H9 (cell line): ENCODE data around the gene BPIFB3. TPM values are rescaled to one million over a fixed set of nuclear protein-coding genes. Genes with fewer than 3 reads are reported as not detected.

ENCODE experiments used
- DNase-seq: peaks from one replicate; pipeline ENCODE4 v3.0.0-alpha.2; 2017
- H2AFZ ChIP-seq: one replicate; pipeline ENCODE4 v1.6.1; 2013; ENCODE audit warnings: mild to moderate bottlenecking, low read length, control low read depth, moderate library complexity
- H2AK5ac ChIP-seq: 2 replicates; pipeline ENCODE4 v1.6.1; 2013; ENCODE audit warnings: low read length, control low read depth, mixed read lengths; ENCODE audit not compliant: insufficient read length
- H2BK120ac ChIP-seq: one replicate; pipeline ENCODE4 v1.6.1; 2013; ENCODE audit warnings: low read depth, mild to moderate bottlenecking, low read length, control low read depth, inconsistent platforms; ENCODE audit not compliant: poor library complexity, severe bottlenecking
- H2BK12ac ChIP-seq: 2 replicates; pipeline ENCODE4 v1.6.1; 2013; ENCODE audit warnings: low read length, control low read depth, mixed read lengths, low read depth; ENCODE audit not compliant: insufficient read length
- H2BK15ac ChIP-seq: 2 replicates; pipeline ENCODE4 v1.6.1; 2013; ENCODE audit warnings: low read depth, low read length, control low read depth
- H2BK20ac ChIP-seq: one replicate; pipeline ENCODE4 v1.6.1; 2013; ENCODE audit warnings: low read depth, mild to moderate bottlenecking, low read length, control low read depth, inconsistent platforms; ENCODE audit not compliant: poor library complexity, severe bottlenecking
- H2BK5ac ChIP-seq: 2 replicates; pipeline ENCODE4 v1.6.1; 2013; ENCODE audit warnings: low read length, control low read depth, mixed read lengths; ENCODE audit not compliant: insufficient read length
- H3K14ac ChIP-seq: 2 replicates; pipeline ENCODE4 v1.6.1; 2013; ENCODE audit warnings: low read length, control low read depth; ENCODE audit not compliant: insufficient read depth
- H3K18ac ChIP-seq: 2 replicates; pipeline ENCODE4 v1.6.1; 2013; ENCODE audit warnings: low read depth, mild to moderate bottlenecking, mixed read lengths, low read length, control low read depth; ENCODE audit not compliant: insufficient read length
- H3K23ac ChIP-seq: 2 replicates; pipeline ENCODE4 v1.6.1; 2013; ENCODE audit warnings: low read length, control low read depth, mixed read lengths, low read depth; ENCODE audit not compliant: insufficient read length
- H3K23me2 ChIP-seq: 2 replicates; pipeline ENCODE4 v1.6.1; 2013; ENCODE audit warnings: low read depth, mild to moderate bottlenecking, mixed read lengths, low read length, control low read depth; ENCODE audit not compliant: insufficient read length, poor library complexity, severe bottlenecking
- H3K27ac ChIP-seq: 2 replicates; pipeline ENCODE4 v1.5.1; 2013; ENCODE audit warnings: low read length, control low read depth, mixed read lengths, low read depth; ENCODE audit not compliant: insufficient read length
- H3K27me3 ChIP-seq: 2 replicates; pipeline ENCODE4 v1.6.1; 2013; ENCODE audit warnings: low read length, control low read depth, inconsistent platforms; ENCODE audit not compliant: insufficient read depth
- H3K4ac ChIP-seq: 2 replicates; pipeline ENCODE4 v1.6.1; 2013; ENCODE audit warnings: low read depth, mild to moderate bottlenecking, control low read depth, inconsistent platforms, low read length, moderate library complexity
- H3K4me1 ChIP-seq: 2 replicates; pipeline ENCODE4 v1.6.1; 2013; ENCODE audit warnings: low read length, control low read depth, inconsistent platforms; ENCODE audit not compliant: insufficient read depth
- H3K4me2 ChIP-seq: 2 replicates; pipeline ENCODE4 v1.6.1; 2013; ENCODE audit warnings: low read length, control low read depth, mixed read lengths; ENCODE audit not compliant: insufficient read length, insufficient read depth
- H3K56ac ChIP-seq: 2 replicates; pipeline ENCODE4 v1.6.1; 2013; ENCODE audit warnings: low read depth, mild to moderate bottlenecking, mixed read lengths, low read length, control low read depth; ENCODE audit not compliant: insufficient read length
- H3K79me1 ChIP-seq: 2 replicates; pipeline ENCODE4 v1.6.1; 2013; ENCODE audit warnings: low read depth, mild to moderate bottlenecking, moderate library complexity, low read length, control low read depth, inconsistent platforms; ENCODE audit not compliant: insufficient read depth, poor library complexity, severe bottlenecking
- H3K79me2 ChIP-seq: 2 replicates; pipeline ENCODE4 v1.6.1; 2013; ENCODE audit warnings: low read length, control low read depth, inconsistent platforms; ENCODE audit not compliant: insufficient read depth
- H3K9ac ChIP-seq: 2 replicates; pipeline ENCODE4 v1.6.1; 2013; ENCODE audit warnings: low read length, control low read depth, mixed read lengths; ENCODE audit not compliant: insufficient read length; ENCODE audit errors: extremely low read depth
- H3K9me3 ChIP-seq: one replicate; pipeline ENCODE4 v1.6.1; 2013; ENCODE audit warnings: low read depth, low read length, inconsistent platforms; ENCODE audit not compliant: control insufficient read depth
- H3T11ph ChIP-seq: one replicate; pipeline ENCODE4 v1.6.1; 2013; ENCODE audit warnings: mild to moderate bottlenecking, low read length, control low read depth, inconsistent platforms
- H4K20me1 ChIP-seq: one replicate; pipeline ENCODE4 v1.6.1; 2013; ENCODE audit not compliant: control insufficient read depth, insufficient read length, insufficient read depth
- H4K5ac ChIP-seq: 2 replicates; pipeline ENCODE4 v1.6.1; 2013; ENCODE audit warnings: low read depth, mild to moderate bottlenecking, mixed read lengths, low read length, control low read depth; ENCODE audit not compliant: insufficient read length
- H4K8ac ChIP-seq: replicated peaks from 2 replicates; pipeline ENCODE4 v1.6.1; 2013; ENCODE audit warnings: low read length, control low read depth, mixed read lengths, low read depth; ENCODE audit not compliant: insufficient read length
- H4K91ac ChIP-seq: 2 replicates; pipeline ENCODE4 v1.6.1; 2013; ENCODE audit warnings: low read depth, mild to moderate bottlenecking, moderate library complexity, mixed read lengths, low read length, control low read depth; ENCODE audit not compliant: insufficient read length
- H3K27ac Mint-ChIP-seq, 3 experiments: 2 replicates in 2 of 3; 3 replicates in 1 of 3; pipeline ENCODE4 v1.8.0; 2020 to 2021; ENCODE audit warnings: mixed read lengths in 3 of 3, mild to moderate bottlenecking in 1 of 3, moderate library complexity in 1 of 3
- H3K27me3 Mint-ChIP-seq: 2 replicates; pipeline ENCODE4 v1.8.0; 2021; ENCODE audit warnings: low read depth, mild to moderate bottlenecking, moderate library complexity, mixed read lengths
- H3K36me3 Mint-ChIP-seq, 3 experiments: 2 replicates in 2 of 3; 3 replicates in 1 of 3; pipeline ENCODE4 v1.8.0; 2020 to 2021; ENCODE audit warnings: low read depth in 3 of 3, mixed read lengths in 3 of 3; ENCODE audit not compliant: insufficient read depth in 1 of 3
- H3K4me1 Mint-ChIP-seq, 2 experiments: 2 replicates each; pipeline ENCODE4 v1.8.0; 2020; ENCODE audit warnings: mixed read lengths in 2 of 2
- H3K4me3 Mint-ChIP-seq, 2 experiments: 2 replicates in 1 of 2; 3 replicates in 1 of 2; pipeline ENCODE4 v1.8.0; 2020 to 2021; ENCODE audit warnings: mild to moderate bottlenecking in 2 of 2, mixed read lengths in 2 of 2, moderate library complexity in 1 of 2
- H3K9me3 Mint-ChIP-seq, 2 experiments: 2 replicates in 1 of 2; 3 replicates in 1 of 2; pipeline ENCODE4 v1.8.0; 2020; ENCODE audit warnings: mild to moderate bottlenecking in 2 of 2, mixed read lengths in 2 of 2, moderate library complexity in 1 of 2
- CTCF ChIP-seq: fragments of 200-600 bp; sonication (generic); conservative IDR thresholded peaks from 3 replicates; pipeline ENCODE4 v1.8.0; 2021; ENCODE audit warnings: antibody characterized with exemption, mild to moderate bottlenecking
- WGBS: extraction: QIAGEN DNeasy Blood & Tissue Kit; methylation state at CpG from one replicate; pipeline ENCODE4 v1.1.7; 2013; ENCODE audit warnings: missing lambda C conversion rate, low lambda C conversion rate, mixed read lengths; ENCODE audit not compliant: insufficient read length; ENCODE audit errors: extremely low coverage; 5-methylcytosine and 5-hydroxymethylcytosine counted together
- total RNA-seq: library from RNA; stranded (reverse); gene quantifications from 2 replicates; pipeline ENCODE4 v1.2.1, GENCODE V29; 2021

The BPIFB3 gene
- total RNA-seq, 1 experiment from 2014 or later = not detected

GRCh38 chr20:33005132-33005566, 48.6 kb upstream of the BPIFB3 start:
- Histone ChIP-seq H2AK5ac (no peak overlapping the region), H4K5ac (no peak overlapping the region), H4K20me1 (no peaks in the 10 kb centered on the region), H2AFZ (no peak overlapping the region), H2BK12ac (no peak overlapping the region), H3K79me1 (no peaks in the 10 kb centered on the region), H4K8ac (no peak overlapping the region), H3K23ac (no peak overlapping the region), H3T11ph (no peak overlapping the region), H3K9me3 (no peaks in the 10 kb centered on the region), H2BK15ac (no peak overlapping the region), H3K4me2 (no peak overlapping the region), H3K9ac (no peak overlapping the region), H3K23me2 (no peaks in the 10 kb centered on the region), H3K56ac (no peak overlapping the region), H3K27ac (no peak overlapping the region), H2BK120ac (no peak overlapping the region), H3K14ac (no peak overlapping the region), H3K79me2 (no peaks in the 10 kb centered on the region), H2BK20ac (no peak overlapping the region), H3K18ac (no peak overlapping the region), H4K91ac (no peak overlapping the region), H3K4me1 (no peaks in the 10 kb centered on the region), H3K27me3 (no peaks in the 10 kb centered on the region), H3K4ac (no peak overlapping the region), H2BK5ac (no peak overlapping the region)
- Mint-ChIP-seq H3K4me3 (no peak overlapping the region; a peak in 1 of 5 replicates), H3K36me3 (peaks cover 0 to 4% (median 0%) of the 10 kb centered on the region in 3 experiments; a peak in 3 of 7 replicates), H3K27ac (no peak overlapping the region), H3K27me3 (peaks cover 9% of the 10 kb centered on the region), H3K4me1 (no peaks in the 10 kb centered on the region), H3K9me3 (peaks cover 5% of the 10 kb centered on the region in 2 experiments; a peak in 3 of 5 replicates)
- DNase-seq = peak; percentile 50
- WGBS = no CpG with 5 or more reads among the region's 4 CpGs
- peak; percentile 95 for TF ChIP-seq CTCF
